SK-N-SH (cell line): ENCODE results near the gene STYXL2. TPM values are rescaled to one million over a fixed set of nuclear protein-coding genes. Genes with fewer than 3 reads are reported as not detected.

Experiments
- CTCF ChIA-PET: fragments of 300-600, 350-600 bp; formaldehyde crosslinking; extraction: SDS; loops from one replicate; lab custom pipeline; 2021; lab: Yijun Ruan, JAX
- POLR2A ChIA-PET: fragments of 350-600 bp; sonication (Branson Sonifier 250); formaldehyde crosslinking; extraction: SDS; loops from one replicate; lab custom pipeline; 2020; ENCODE audit warnings: antibody characterized with exemption, inconsistent platforms; lab: Yijun Ruan, JAX
- DNase-seq: peaks from one replicate; pipeline ENCODE4 v3.0.0; 2012
- H2AFZ ChIP-seq: fragments of 200-600 bp; sonication (generic); 2 replicates; pipeline ENCODE4 v1.8.1; 2016; ENCODE audit warnings: antibody characterized with exemption, mild to moderate bottlenecking, low read depth
- H3F3A ChIP-seq: fragments of 200-600 bp; sonication (generic); replicated peaks from 2 replicates; pipeline ENCODE3; 2016; ENCODE audit warnings: antibody characterized with exemption, mild to moderate bottlenecking; ENCODE audit not compliant: insufficient read depth
- H3K27ac ChIP-seq, 2 experiments: fragments of 200-500 bp in 1 of 2; fragments of 200-600 bp in 1 of 2; sonication (Bioruptor generic) in 1 of 2; sonication (generic), shearing (Covaris generic) in 1 of 2; 2 replicates each; pipeline versions ENCODE4 v1.5.1 to v1.6.1; 2014 to 2016; ENCODE audit warnings: low read depth in 2 of 2, inconsistent platforms in 1 of 2, low read length in 1 of 2, mild to moderate bottlenecking in 1 of 2, mixed read lengths in 1 of 2
- H3K27me3 ChIP-seq: fragments of 200-600 bp; sonication (generic), shearing (Covaris generic); 2 replicates; pipeline ENCODE4 v1.6.1; 2016; ENCODE audit warnings: mixed run types; ENCODE audit not compliant: insufficient read depth
- H3K36me3 ChIP-seq, 2 experiments: fragments of 200-500 bp in 1 of 2; fragments of 200-600 bp in 1 of 2; sonication (Bioruptor generic) in 1 of 2; sonication (generic) in 1 of 2; replicated peaks in 1 of 2; 2 replicates each; pipeline versions ENCODE3 to v1.5.1; 2014 to 2016; ENCODE audit warnings: low read length in 1 of 2, mild to moderate bottlenecking in 1 of 2; ENCODE audit not compliant: insufficient read depth in 2 of 2, control insufficient read depth in 1 of 2
- H3K4me1 ChIP-seq, 2 experiments: fragments of 200-500 bp in 1 of 2; fragments of 200-600 bp in 1 of 2; sonication (Bioruptor generic) in 1 of 2; sonication (generic), shearing (Covaris generic) in 1 of 2; 2 replicates each; pipeline versions ENCODE4 v1.5.1 to v1.6.1; 2014 to 2016; ENCODE audit warnings: low read depth in 1 of 2, low read length in 1 of 2, mixed run types in 1 of 2; ENCODE audit not compliant: insufficient read depth in 2 of 2, control insufficient read depth in 1 of 2
- H3K4me2 ChIP-seq: fragments of 200-600 bp; sonication (generic), shearing (Covaris generic); 2 replicates; pipeline ENCODE4 v1.6.1; 2017; ENCODE audit warnings: mixed run types
- H3K4me3 ChIP-seq, 2 experiments: fragments of 200-500 bp in 1 of 2; fragments of 200-600 bp in 1 of 2; sonication (Bioruptor generic) in 1 of 2; sonication (generic), shearing (Covaris generic) in 1 of 2; 2 replicates each; pipeline versions ENCODE4 v1.5.1 to v1.8.1; 2014 to 2016; ENCODE audit warnings: low read depth in 2 of 2, inconsistent platforms in 1 of 2, low read length in 1 of 2, mild to moderate bottlenecking in 1 of 2, mixed read lengths in 1 of 2, moderate library complexity in 1 of 2
- H3K79me2 ChIP-seq: fragments of 200-600 bp; sonication (generic); 2 replicates; pipeline ENCODE4 v1.8.1; 2017; ENCODE audit warnings: mild to moderate bottlenecking; ENCODE audit not compliant: insufficient read depth
- H3K9ac ChIP-seq: fragments of 200-600 bp; sonication (generic); 2 replicates; pipeline ENCODE4 v1.6.1; 2017; ENCODE audit warnings: mixed run types
- H3K9me2 ChIP-seq: fragments of 200-600 bp; sonication (generic); 2 replicates; pipeline ENCODE4 v1.6.1; 2017; ENCODE audit warnings: mixed run types
- H3K9me3 ChIP-seq: fragments of 200-600 bp; sonication (generic); 2 replicates; pipeline ENCODE4 v1.6.1; 2017; ENCODE audit warnings: mixed run types, mild to moderate bottlenecking, moderate library complexity
- H4K20me1 ChIP-seq: fragments of 200-600 bp; sonication (generic); 2 replicates; pipeline ENCODE4 v1.6.1; 2017; ENCODE audit warnings: mild to moderate bottlenecking, mixed run types; ENCODE audit not compliant: insufficient read depth
- GABPA ChIP-seq: IDR thresholded peaks from 2 replicates; pipeline ENCODE4 v1.4.0; 2012; ENCODE audit warnings: low read depth, mild to moderate bottlenecking
- MAX ChIP-seq: IDR thresholded peaks from 2 replicates; pipeline ENCODE4 v1.4.0; 2012; ENCODE audit warnings: low read depth
- NFIC ChIP-seq: IDR thresholded peaks from 2 replicates; pipeline ENCODE4 v1.4.0; 2012; ENCODE audit warnings: borderline replicate concordance
- POLR2AphosphoS5 ChIP-seq: IDR thresholded peaks from 2 replicates; pipeline ENCODE4 v1.6.1; 2012; ENCODE audit warnings: low read depth, low read length
- RAD21 ChIP-seq: IDR thresholded peaks from 2 replicates; pipeline ENCODE4 v1.6.1; 2012; ENCODE audit warnings: mild to moderate bottlenecking, low read length
- SMC3 ChIP-seq: IDR thresholded peaks from 2 replicates; pipeline ENCODE4 v1.6.1; 2012; ENCODE audit warnings: low read depth, low read length, improper control_type of control experiment
- TEAD4 ChIP-seq: IDR thresholded peaks from 2 replicates; pipeline ENCODE4 v1.4.0; 2012; ENCODE audit warnings: mild to moderate bottlenecking, borderline replicate concordance; ENCODE audit not compliant: insufficient read depth
- WGBS: methylation state at CpG from one replicate; pipeline ENCODE4 v1.1.6; 2017; ENCODE audit warnings: low lambda C conversion rate; 5-methylcytosine and 5-hydroxymethylcytosine counted together
- polyA plus RNA-seq, 3 experiments: library from polyadenylated mRNA; depleted of rRNA; stranded (reverse); fragments of >200 nt; gene quantifications; 2 replicates each; pipeline ENCODE4 v1.2.3, GENCODE V29; 2012
- TF ChIP-seq, protein P1 (sequence below): fragments of 200-600 bp; sonication (generic); IDR thresholded peaks from 2 replicates; pipeline ENCODE4 v1.6.1; 2017; ENCODE audit warnings: antibody characterized with exemption, mild to moderate bottlenecking, moderate library complexity
- TF ChIP-seq, protein P2 (sequence below): IDR thresholded peaks from 2 replicates; pipeline ENCODE4; 2012

Gene STYXL2
- polyA plus RNA-seq, 1 of the 3 experiments (the other 2 are of a cell fraction) = not detected

GRCh38 chr1:167056529-167057231 is 37.2 kb upstream of the STYXL2 start:
- 38% methylated on average over 10 of the region's 10 CpGs for WGBS
- CTCF ChIA-PET = interaction anchor here (0.6 to 19.2 kb wide), 11 partner anchors 8 to 477 kb away, joined by 3 to 769 read pairs (median 4); no protein-coding TSS in a partner anchor
- POLR2A ChIA-PET = no interaction called here
- Histone ChIP-seq H3K79me2 (no peaks in the 10 kb centered on the region), H3K9me2 (no peaks in the 10 kb centered on the region), H3K36me3 (no peaks in the 10 kb centered on the region), H3K4me1 (peaks cover 0 to 5% of the 10 kb centered on the region in 2 experiments; a peak in 1 of 4 replicates), H3K27ac (no peak overlapping the region), H2AFZ (no peak overlapping the region), H3F3A (no peaks in the 10 kb centered on the region), H3K9me3 (no peaks in the 10 kb centered on the region), H4K20me1 (no peaks in the 10 kb centered on the region), H3K27me3 (peaks cover 4% of the 10 kb centered on the region; the same call in 1 of the 2 replicates), H3K4me2 (no peak overlapping the region), H3K4me3 (no peak overlapping the region), H3K9ac (no peak overlapping the region)
- DNase-seq = no peak
- TF ChIP-seq, protein P1, sequence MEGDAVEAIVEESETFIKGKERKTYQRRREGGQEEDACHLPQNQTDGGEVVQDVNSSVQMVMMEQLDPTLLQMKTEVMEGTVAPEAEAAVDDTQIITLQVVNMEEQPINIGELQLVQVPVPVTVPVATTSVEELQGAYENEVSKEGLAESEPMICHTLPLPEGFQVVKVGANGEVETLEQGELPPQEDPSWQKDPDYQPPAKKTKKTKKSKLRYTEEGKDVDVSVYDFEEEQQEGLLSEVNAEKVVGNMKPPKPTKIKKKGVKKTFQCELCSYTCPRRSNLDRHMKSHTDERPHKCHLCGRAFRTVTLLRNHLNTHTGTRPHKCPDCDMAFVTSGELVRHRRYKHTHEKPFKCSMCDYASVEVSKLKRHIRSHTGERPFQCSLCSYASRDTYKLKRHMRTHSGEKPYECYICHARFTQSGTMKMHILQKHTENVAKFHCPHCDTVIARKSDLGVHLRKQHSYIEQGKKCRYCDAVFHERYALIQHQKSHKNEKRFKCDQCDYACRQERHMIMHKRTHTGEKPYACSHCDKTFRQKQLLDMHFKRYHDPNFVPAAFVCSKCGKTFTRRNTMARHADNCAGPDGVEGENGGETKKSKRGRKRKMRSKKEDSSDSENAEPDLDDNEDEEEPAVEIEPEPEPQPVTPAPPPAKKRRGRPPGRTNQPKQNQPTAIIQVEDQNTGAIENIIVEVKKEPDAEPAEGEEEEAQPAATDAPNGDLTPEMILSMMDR = no peak
- TF ChIP-seq, protein P2, sequence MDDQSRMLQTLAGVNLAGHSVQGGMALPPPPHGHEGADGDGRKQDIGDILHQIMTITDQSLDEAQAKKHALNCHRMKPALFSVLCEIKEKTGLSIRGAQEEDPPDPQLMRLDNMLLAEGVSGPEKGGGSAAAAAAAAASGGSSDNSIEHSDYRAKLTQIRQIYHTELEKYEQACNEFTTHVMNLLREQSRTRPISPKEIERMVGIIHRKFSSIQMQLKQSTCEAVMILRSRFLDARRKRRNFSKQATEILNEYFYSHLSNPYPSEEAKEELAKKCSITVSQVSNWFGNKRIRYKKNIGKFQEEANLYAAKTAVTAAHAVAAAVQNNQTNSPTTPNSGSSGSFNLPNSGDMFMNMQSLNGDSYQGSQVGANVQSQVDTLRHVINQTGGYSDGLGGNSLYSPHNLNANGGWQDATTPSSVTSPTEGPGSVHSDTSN = no peak
- no peak for TF ChIP-seq NFIC
- TF ChIP-seq TEAD4 = no peak
- TF ChIP-seq POLR2AphosphoS5 = no peak
- TF ChIP-seq RAD21 = no peak

GRCh38 chr1:167057241-167057688 is 36.6 kb upstream of the STYXL2 start:
- H3K4me3 ChIP-seq = no peak overlapping the region
- no peak overlapping the region for H3K27ac ChIP-seq
- TF ChIP-seq SMC3 = peak; percentile 44; the same call in 1 of the 2 replicates
- no peak for TF ChIP-seq MAX
- TF ChIP-seq RAD21 = peak; percentile 58
- no peak for TF ChIP-seq POLR2AphosphoS5
- no peak for TF ChIP-seq GABPA
- TF ChIP-seq, protein P1 = peak; percentile 33
- WGBS = 35% methylated on average over 6 of the region's 6 CpGs
- H2AFZ ChIP-seq = no peak overlapping the region
- H3K9me3 ChIP-seq = no peaks in the 10 kb centered on the region
- no peaks in the 10 kb centered on the region for H3K36me3 ChIP-seq
- DNase-seq = peak; percentile 50
- no peaks in the 10 kb centered on the region for H4K20me1 ChIP-seq
- H3K9ac ChIP-seq = no peak overlapping the region
- H3K27me3 ChIP-seq = peaks cover under 1% of the 10 kb centered on the region; the same call in 1 of the 2 replicates
- H3K4me2 ChIP-seq = no peak overlapping the region
- ChIA-PET POLR2A (no interaction called here), CTCF (interaction anchor here (0.6 to 19.2 kb wide), 13 partner anchors 13 to 1133 kb away, joined by 3 to 769 read pairs (median 4); no protein-coding TSS in a partner anchor)
- H3K79me2 ChIP-seq = no peaks in the 10 kb centered on the region
- no peaks in the 10 kb centered on the region for H3F3A ChIP-seq
- no peaks in the 10 kb centered on the region for H3K9me2 ChIP-seq
- peaks cover 0 to 5% of the 10 kb centered on the region in 2 experiments; a peak in 1 of 4 replicates for H3K4me1 ChIP-seq
